Activated T-helper 17 cell treated with anti-CD3 and anti-CD28 coated beads, Interleukin-2, amount 50 U/mL, for 72 hours (primary cell): ENCODE results near the gene ITPKC. TPM values are rescaled to one million over a fixed set of nuclear protein-coding genes. Genes with fewer than 3 reads are reported as not detected.

Experiments
- ATAC-seq: fragments of 150-1000 bp; cut with Tn5 transposase; replicated peaks from 2 replicates; pipeline ENCODE4 v1.10.0; 2021; ENCODE audit warnings: mild to moderate bottlenecking, moderate library complexity
- H3K27ac Mint-ChIP-seq: one replicate; pipeline ENCODE4 v1.8.0; 2022; ENCODE audit warnings: mixed read lengths
- H3K27me3 Mint-ChIP-seq: one replicate; pipeline ENCODE4 v1.8.0; 2022; ENCODE audit warnings: mixed read lengths
- H3K36me3 Mint-ChIP-seq: one replicate; pipeline ENCODE4 v1.8.0; 2022; ENCODE audit warnings: low read depth, mild to moderate bottlenecking, mixed read lengths
- H3K4me1 Mint-ChIP-seq: one replicate; pipeline ENCODE4 v1.8.0; 2022; ENCODE audit warnings: mixed read lengths
- H3K4me3 Mint-ChIP-seq: one replicate; pipeline ENCODE4 v1.8.0; 2022; ENCODE audit warnings: mild to moderate bottlenecking, mixed read lengths
- H3K9me3 Mint-ChIP-seq: one replicate; pipeline ENCODE4 v1.8.0; 2022; ENCODE audit warnings: mixed read lengths
- total RNA-seq, 2 donors: library from RNA; stranded (reverse); gene quantifications; one replicate each; pipeline ENCODE4 v1.2.3, GENCODE V29; 2022

The ITPKC gene
- total RNA-seq, 2 donors from 2014 or later: 7.0 to 14.5 TPM

DNA sequence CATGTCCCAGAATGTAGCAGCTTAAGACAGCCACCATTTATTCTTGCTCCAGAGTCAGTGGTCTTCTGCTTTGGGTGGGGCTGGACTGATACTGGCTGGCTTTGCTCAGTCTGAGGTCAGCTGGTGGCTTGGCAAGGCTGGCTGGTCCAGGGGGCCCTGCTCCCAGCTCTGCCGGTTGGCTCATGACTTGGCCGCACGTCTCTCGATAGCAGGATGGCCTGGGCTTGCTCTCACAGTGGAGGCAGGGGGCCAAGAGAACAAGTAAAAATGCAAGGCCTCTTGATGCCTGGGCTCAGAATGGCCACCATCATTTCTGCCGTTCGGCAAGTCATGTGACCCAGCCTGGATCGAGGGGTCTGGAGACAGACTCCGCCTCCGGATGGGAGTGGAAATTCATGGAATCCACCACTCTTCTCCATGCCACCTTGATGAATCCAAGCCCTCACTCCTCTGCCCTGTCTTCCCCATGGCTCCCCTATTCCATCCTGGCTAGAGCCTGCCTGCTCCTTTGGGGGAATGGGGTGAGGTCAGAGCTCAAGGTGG, 20.3 kb downstream of the ITPKC start:
- Mint-ChIP-seq H3K9me3 (no peaks in the 10 kb centered on the region), H3K27me3 (no peaks in the 10 kb centered on the region), H3K4me3 (no peak overlapping the region), H3K27ac (no peak overlapping the region), H3K4me1 (no peaks in the 10 kb centered on the region), H3K36me3 (peaks cover 66% of the 10 kb centered on the region)
- no peak for ATAC-seq

DNA sequence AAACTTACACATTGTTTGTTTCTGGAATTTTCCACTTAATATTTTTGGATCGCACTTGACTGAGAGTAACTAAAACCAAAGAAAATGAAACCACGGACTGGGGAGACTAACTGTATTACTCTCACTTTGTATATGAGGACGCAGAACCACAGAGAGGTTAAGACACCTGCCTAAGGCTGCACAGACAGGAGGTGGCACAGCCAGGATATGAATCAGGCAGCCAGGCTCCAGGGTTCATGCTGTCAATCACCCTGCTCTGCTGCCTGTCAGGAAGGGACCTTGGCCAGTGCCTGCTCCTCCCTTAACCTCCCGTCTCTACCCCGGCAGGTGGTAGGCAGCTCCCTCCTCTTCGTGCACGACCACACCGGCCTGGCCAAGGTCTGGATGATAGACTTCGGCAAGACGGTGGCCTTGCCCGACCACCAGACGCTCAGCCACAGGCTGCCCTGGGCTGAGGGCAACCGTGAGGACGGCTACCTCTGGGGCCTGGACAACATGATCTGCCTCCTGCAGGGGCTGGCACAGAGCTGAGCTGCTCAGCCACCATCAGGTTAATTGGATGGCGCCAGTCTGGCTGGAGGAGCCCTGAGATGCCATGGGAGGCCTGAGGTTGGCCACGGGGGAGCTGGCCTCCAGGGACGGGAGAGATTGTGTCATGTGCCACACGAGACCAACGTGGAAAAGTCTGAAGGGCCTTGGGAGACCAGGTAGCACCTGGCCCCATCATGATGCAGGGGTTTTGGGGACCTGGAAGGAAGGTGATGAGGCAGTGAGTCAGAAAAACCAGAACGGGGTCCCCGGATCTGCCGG, 22.3 kb downstream of the ITPKC start:
- H3K4me3 Mint-ChIP-seq: no peak overlapping the region
- ATAC-seq: peak; percentile 85
- no peaks in the 10 kb centered on the region for H3K9me3 Mint-ChIP-seq
- H3K36me3 Mint-ChIP-seq: peaks cover 45% of the 10 kb centered on the region
- H3K27ac Mint-ChIP-seq: no peak overlapping the region
- no peaks in the 10 kb centered on the region for H3K27me3 Mint-ChIP-seq
- no peaks in the 10 kb centered on the region for H3K4me1 Mint-ChIP-seq

DNA sequence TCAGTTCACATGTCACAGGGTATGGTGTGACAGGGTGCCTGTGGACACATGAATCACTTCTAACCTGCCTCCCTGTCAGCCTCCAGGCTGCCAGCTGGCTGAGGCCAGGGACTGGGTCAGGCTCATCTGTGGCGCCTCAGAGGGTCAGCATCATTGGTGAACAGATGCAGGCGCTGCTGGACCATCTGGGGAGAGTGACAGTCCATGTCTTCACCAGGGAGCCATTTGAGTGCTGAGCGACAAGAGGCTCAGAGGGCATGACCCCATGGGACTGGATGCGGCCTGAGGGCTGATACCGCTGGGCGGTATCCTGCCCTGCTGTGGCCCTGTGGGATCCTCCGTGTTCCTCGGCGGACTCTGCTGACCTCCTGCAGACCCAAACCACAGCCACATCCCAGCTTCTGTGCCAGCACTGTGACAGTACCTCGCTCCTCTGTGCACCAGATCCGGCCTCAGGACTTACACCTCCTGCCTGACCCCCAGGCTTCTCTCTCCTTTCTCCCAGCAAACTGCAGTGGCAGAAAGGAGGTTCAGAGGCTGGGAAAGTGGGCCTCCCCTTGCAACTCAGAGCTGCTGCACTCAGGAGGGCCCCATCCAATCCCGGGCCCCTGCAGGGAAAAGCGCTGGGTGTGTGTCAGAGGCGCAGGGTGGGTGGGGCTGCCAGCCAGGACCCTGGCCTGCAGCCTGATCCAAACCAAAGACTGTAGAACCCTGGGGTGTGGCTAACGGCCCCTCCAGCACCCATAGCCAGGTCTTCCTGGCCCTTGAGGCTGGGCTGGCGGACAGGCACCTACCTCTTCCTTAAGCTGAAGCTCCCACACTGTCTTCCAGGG, 23.2 kb downstream of the ITPKC start:
- no peaks in the 10 kb centered on the region for H3K27me3 Mint-ChIP-seq
- no peaks in the 10 kb centered on the region for H3K4me1 Mint-ChIP-seq
- no peak overlapping the region for H3K27ac Mint-ChIP-seq
- H3K4me3 Mint-ChIP-seq: no peak overlapping the region
- ATAC-seq: no peak
- H3K9me3 Mint-ChIP-seq: no peaks in the 10 kb centered on the region
- H3K36me3 Mint-ChIP-seq: peaks cover 36% of the 10 kb centered on the region

DNA sequence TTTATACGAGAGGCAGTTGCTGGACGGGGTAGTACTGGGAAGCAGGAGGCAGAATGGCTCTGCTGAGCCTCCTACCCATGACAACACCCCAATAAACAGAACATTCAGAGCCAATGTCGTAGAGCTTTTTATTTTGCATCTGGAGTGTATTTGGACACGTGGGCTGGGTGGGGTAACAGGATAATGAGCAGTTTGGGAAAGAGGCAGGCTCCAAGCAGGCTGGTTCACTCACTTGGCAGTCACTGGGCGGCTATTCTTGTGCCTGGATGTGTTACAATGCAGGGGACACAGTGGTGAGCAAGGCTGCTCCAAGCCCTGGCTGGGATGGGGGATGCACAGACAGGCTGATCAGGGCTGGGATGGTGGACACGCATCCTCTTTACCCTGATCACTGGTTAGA, 23.8 kb downstream of the ITPKC start:
- Mint-ChIP-seq H3K27me3 (no peaks in the 10 kb centered on the region), H3K4me3 (no peak overlapping the region), H3K36me3 (peaks cover 30% of the 10 kb centered on the region), H3K4me1 (no peaks in the 10 kb centered on the region), H3K27ac (no peak overlapping the region), H3K9me3 (no peaks in the 10 kb centered on the region)
- ATAC-seq: no peak

DNA sequence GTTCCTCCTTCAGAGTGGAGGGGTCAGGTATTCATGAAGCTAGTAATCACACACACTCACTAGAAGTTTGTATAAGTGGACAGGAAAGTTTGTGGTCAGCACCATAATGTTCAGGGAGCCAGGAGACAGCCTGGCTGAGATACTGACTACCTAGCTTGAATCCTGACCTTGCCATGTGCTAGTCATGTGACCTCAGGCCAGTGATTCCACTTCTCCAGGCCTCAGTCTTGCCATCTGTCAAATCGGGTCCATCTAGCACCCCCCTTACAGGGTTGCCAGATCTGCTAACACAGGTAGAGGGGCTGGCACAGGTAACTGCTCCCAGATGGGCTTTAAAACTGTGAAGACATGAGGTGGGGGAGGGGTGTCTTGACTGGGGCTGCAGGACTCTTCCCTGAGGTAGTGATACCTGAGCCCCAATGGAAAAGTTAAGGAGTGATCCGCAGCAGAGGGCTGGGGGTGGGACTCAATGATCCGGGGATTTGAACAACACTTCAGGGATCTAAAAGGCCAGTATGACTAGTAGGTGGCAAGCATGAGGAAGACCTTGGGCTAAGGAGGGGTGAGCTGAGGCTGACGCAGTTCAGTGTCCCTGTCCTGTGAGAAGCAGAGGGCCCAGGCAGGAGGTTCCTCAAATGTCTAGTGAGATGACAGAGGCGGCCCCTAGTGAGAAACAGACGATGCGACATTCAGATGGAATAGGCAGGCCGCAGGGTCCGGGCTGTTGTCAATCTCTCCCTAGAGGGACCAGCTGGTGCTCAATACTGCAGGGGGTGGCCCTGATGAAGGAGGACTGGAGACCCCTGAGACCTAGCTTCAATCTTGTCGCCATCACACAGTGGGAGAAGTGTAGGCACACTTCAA, 24.8 kb downstream of the ITPKC start:
- Mint-ChIP-seq H3K9me3 (no peaks in the 10 kb centered on the region), H3K36me3 (peaks cover 23% of the 10 kb centered on the region), H3K4me3 (no peak overlapping the region), H3K27me3 (no peaks in the 10 kb centered on the region), H3K27ac (no peak overlapping the region), H3K4me1 (no peaks in the 10 kb centered on the region)
- no peak for ATAC-seq

DNA sequence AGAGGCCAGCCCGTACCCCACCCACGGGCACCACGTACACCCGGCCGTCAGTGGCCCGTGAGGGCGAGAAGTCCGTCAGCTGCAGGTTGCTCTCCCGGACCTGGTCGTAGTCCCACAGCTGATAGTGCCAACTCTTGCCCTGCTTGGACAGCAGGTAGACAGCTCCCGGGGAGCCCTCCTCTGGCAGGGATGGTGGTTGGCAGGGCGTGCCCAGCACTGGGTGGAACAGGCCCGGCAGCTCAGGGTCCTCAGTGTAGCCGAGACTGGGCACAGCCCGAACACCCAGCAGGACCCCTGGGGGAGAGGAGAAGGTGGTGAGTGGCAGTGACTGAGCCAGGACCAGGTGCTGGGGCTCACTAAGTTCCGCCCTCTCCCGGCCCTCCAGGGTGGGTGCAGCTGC, 25.6 kb downstream of the ITPKC start:
- no peak for ATAC-seq
- Mint-ChIP-seq H3K27me3 (no peaks in the 10 kb centered on the region), H3K9me3 (no peaks in the 10 kb centered on the region), H3K27ac (no peak overlapping the region), H3K36me3 (peaks cover 18% of the 10 kb centered on the region), H3K4me1 (no peaks in the 10 kb centered on the region), H3K4me3 (no peak overlapping the region)

DNA sequence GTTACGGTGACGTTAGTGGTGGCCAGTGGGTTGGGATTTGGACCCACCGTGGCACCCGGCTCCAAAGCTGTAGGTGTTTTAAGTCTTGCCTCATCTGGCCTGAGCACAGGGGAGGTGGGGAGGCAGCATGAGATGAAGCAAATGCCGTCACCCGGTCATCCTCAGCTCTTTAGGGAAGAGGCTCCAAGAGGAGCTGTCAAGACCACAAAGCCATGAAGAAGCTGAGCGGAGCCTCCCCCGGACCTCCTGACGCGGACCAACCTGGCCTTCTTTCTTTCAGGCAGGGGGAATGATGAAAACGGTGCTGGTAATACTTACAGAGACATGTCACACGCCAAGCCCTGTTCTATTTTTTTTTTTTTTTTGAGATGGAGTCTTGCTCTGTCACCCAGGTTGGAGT, 26.0 kb downstream of the ITPKC start:
- ATAC-seq: no peak
- no peak overlapping the region for H3K27ac Mint-ChIP-seq
- no peaks in the 10 kb centered on the region for H3K9me3 Mint-ChIP-seq
- peaks cover 14% of the 10 kb centered on the region for H3K36me3 Mint-ChIP-seq
- H3K4me1 Mint-ChIP-seq: no peaks in the 10 kb centered on the region
- H3K27me3 Mint-ChIP-seq: no peaks in the 10 kb centered on the region
- H3K4me3 Mint-ChIP-seq: no peak overlapping the region

DNA sequence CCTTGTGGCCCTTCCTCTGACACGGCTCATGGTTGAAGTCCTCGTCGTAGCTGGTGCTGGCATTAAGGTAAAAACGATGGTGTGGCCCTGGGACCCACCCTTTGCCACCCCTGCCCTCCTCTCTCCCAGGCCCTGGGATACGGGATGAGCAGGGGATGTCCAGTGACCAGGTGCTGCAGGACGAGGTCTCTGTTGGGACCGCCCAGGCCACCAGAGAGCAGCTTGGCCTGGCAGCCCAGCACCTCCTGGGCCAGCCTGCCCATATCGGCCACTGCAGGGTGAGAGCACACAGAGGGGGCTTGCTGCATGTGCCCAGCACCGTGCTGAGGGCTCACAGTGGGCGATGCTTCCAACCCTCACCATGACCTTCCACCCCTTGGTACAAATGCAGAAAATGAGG, 27.0 kb downstream of the ITPKC start:
- H3K27ac Mint-ChIP-seq: peak overlapping the region; percentile 38
- no peak for ATAC-seq
- H3K4me1 Mint-ChIP-seq: no peaks in the 10 kb centered on the region
- peaks cover 8% of the 10 kb centered on the region for H3K36me3 Mint-ChIP-seq
- no peak overlapping the region for H3K4me3 Mint-ChIP-seq
- no peaks in the 10 kb centered on the region for H3K27me3 Mint-ChIP-seq
- no peaks in the 10 kb centered on the region for H3K9me3 Mint-ChIP-seq

DNA sequence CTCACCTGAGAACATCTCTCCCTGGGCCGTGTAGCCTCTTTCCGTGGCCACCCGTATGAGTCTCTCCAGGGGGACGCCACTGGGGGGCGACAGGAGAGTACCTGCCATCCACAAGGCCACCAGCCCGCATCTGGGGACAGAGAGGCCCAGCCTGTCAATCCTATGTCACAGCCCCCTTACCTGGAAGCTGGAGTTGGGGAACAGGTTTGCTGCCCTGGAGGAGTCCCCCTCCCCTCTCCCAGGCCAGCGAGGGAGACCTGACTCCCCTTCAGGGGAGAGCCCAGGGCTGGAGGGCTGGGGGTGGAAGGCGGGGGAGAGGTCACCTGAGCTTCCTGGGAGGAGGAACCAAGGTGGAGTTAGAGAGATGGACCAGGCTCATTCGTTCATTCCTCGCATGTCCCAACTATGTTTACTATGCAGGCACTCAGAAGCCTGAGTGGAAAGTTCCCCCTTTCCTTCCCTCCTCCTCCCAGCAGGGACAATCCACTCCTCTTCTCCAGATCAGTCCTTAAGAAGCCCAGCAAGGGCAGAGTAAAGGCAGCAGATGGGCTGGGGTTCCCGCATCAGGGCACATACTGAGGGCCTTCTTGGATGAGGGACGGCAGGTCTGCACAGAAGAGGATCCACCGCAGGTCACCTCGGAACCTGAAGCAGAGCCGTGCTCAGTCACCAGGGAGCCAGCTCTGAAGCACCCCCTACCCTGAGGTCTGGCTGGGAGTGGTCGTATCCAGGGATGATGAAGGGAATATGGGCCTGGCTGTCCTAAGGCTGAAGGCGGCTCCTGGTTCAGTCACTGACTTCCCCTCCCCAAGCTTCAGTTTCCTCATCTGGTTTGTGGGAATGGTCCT, 27.9 kb downstream of the ITPKC start:
- no peak overlapping the region for H3K4me3 Mint-ChIP-seq
- peak overlapping the region; percentile 38 for H3K27ac Mint-ChIP-seq
- no peaks in the 10 kb centered on the region for H3K4me1 Mint-ChIP-seq
- H3K9me3 Mint-ChIP-seq: no peaks in the 10 kb centered on the region
- ATAC-seq: peak; percentile 44
- peaks cover 2% of the 10 kb centered on the region for H3K36me3 Mint-ChIP-seq
- no peaks in the 10 kb centered on the region for H3K27me3 Mint-ChIP-seq

DNA sequence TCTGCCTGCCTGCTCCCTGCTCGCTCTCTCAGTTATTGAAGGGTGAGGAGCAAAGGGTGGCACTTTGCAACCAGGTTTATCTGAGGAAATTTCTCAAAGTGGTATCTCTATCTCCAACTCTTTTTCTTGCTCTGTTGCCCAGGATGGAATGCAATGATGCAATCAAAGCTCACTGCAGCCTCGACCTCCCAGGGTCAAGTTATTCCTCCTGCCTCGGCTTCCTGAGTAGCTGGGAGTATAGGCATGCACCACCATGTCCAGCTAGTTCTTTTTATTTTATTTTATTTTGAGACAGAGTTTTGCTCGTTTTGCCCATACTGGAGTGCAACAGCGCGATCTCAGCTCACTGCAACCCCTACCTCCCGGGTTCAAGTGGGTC, 28.5 kb downstream of the ITPKC start:
- Mint-ChIP-seq H3K27me3 (no peaks in the 10 kb centered on the region), H3K4me1 (no peaks in the 10 kb centered on the region), H3K36me3 (peaks cover 7% of the 10 kb centered on the region), H3K4me3 (no peak overlapping the region), H3K27ac (no peak overlapping the region), H3K9me3 (no peaks in the 10 kb centered on the region)
- no peak for ATAC-seq

DNA sequence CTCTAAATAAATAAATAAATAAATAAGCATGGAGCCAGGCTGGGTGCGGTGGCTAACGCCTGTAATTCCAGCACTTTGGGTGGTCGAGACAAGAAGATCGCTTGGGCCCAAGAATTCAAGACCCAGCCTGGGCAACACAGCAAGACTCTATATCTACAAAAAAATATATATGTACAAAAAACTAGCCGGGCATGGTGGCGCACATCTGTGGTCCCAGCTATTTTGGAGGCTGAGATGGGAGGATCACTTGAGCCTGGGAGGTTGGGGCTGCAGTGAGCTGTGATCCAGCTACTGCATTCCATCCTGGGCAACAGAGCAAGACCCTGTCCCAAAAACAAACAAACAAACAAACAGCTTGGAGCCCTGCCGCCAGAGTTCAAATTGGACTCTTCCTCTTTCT, 30.6 kb downstream of the ITPKC start:
- Mint-ChIP-seq H3K27me3 (no peaks in the 10 kb centered on the region), H3K27ac (no peak overlapping the region), H3K4me3 (no peak overlapping the region), H3K36me3 (peaks cover 29% of the 10 kb centered on the region), H3K4me1 (peaks cover 3% of the 10 kb centered on the region), H3K9me3 (no peaks in the 10 kb centered on the region)
- no peak for ATAC-seq

DNA sequence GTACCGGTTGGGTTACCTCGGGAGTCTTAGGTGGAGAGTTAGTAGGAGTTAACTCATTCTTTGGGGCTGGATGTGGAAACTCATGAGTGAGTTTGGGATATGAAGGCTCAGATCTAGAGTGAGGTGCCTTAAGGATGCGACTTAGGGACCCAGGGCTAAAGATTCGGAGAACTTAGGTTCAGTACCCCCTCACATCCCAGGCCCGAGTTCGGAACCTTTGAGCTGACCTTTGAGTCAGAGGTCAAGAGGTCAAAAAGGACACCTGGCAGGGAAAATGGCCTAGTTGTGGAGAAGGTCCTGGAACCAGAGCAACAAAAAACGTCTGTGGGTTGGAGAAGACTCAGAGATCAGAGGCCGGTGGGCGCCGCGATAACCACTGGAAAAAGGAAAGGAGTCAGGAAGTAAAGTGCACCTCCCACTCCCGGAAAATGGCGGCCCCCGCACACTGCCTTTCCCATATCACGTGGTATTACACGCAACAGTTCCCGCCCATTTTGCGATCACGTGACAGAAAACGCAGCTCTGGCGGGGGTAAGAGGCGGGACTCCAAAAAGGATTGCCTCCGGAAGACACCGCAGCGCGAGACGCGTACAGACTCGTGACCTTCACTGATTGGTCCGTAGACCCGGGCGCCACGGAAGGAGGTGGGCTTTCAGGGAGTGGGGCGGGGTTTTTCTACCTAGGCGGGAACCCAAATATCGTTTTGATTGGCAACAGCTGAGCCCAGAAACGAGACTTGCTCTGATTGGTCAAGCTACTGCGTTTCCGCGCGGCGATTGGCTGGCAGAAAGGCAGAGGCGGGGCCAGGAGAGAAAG, 33.4 kb downstream of the ITPKC start, which contains the start of gene ACTMAP:
ACTMAP (minus strand) TSS at position 420 of the 816 bp plus-strand sequence. CDS start 674 bp downstream, outside the sequence.
- Mint-ChIP-seq H3K27me3 (no peaks in the 10 kb centered on the region), H3K9me3 (no peaks in the 10 kb centered on the region), H3K36me3 (peaks cover 55% of the 10 kb centered on the region), H3K4me3 (peak within 1 kb of the TSS; percentile 97), H3K4me1 (peaks cover 14% of the 10 kb centered on the region), H3K27ac (peak within 1 kb of the TSS; percentile 97)
- ATAC-seq: peak; percentile 86
